HG03097 (cell line): ENCODE data around the gene DNAJB4.
"Not testable (repeated sequence)": the region's sequence is repeated elsewhere in the genome, so short reads cannot be mapped to it uniquely, and the experiment has no call there.

Experiments used
- ATAC-seq: cut with Tn5 transposase; IDR thresholded peaks from one replicate; pipeline ENCODE4 v1.9.1; 2021; ENCODE audit not compliant: unreplicated experiment, low FRiP score

DNAJB4 gene

GRCh38 chr1:78060857-78061563, 56.3 kb downstream of the DNAJB4 start:
- no peak for ATAC-seq

GRCh38 chr1:78061825-78062523, 57.2 kb downstream of the DNAJB4 start:
- ATAC-seq, result no peak

- not testable (repeated sequence) for ATAC-seq
Measured at GRCh38 chr1:78064886-78065285, 60.1 kb downstream of the DNAJB4 start.
